ENCODE data around the gene LDOC1. TPM values are rescaled to one million over a fixed set of nuclear protein-coding genes. Genes with fewer than 3 reads are reported as not detected.
"Not testable (repeated sequence)": the region's sequence is repeated elsewhere in the genome, so short reads cannot be mapped to it uniquely, and the experiment has no call there.

The LDOC1 gene
- 73.5 TPM for polyA plus RNA-seq (2013, experiment 1 of 2; ENCODE audit: insufficient read length)
- 77.0 TPM for polyA plus RNA-seq (2013, experiment 2 of 2; ENCODE audit: insufficient read length)

GRCh38 chrX:141176586-141177451 lies at the start of gene LDOC1:
Gene LDOC1, minus strand, starts transcription at chrX:141177129. Its CDS starts 108 bp downstream, at chrX:141177021.
- peak; percentile 79 for DNase-seq

DNA sequence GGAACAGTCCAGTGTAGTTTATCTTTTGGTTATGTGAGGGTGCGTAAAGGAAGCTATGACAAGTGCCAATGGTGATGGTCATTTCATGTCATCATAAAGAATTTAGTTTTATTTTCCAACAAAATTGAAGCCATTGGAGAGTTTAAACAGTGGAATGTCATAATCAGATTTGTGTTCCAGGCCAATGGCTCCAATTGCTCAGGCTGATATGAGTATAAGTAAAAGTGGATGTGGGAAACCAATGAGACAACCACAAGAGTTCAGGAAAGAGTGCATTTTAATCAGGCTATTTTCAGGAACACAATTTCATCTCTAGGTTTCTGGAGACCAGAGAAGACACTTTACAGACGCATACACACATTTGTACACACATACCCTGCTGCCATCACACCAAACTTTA lies 44.7 kb upstream of the LDOC1 start:
- DNase-seq: no peak

GRCh38 chrX:141220342-141221008 lies 43.5 kb upstream of the LDOC1 start:
- peak; percentile 72 for DNase-seq

DNA sequence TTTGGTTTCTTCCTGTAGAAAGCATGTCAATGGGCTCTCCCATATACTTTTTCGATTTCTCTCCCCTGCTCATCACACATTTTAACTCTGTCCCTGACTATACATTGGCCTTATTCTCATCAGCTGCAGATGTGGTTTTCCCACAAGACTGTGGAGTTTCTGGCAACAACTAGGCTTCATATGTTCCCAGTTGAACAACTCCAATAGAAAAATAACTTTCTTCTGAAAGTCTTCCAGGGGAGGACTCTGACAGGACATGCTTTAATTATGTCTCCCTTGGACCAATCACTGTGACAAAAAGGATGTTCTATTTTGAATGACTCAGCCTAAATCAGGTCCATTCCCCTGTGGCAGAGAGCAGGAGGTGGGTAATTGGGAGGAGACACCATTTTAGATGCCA lies 37.3 kb upstream of the LDOC1 start:
- DNase-seq: peak; percentile 25

DNA sequence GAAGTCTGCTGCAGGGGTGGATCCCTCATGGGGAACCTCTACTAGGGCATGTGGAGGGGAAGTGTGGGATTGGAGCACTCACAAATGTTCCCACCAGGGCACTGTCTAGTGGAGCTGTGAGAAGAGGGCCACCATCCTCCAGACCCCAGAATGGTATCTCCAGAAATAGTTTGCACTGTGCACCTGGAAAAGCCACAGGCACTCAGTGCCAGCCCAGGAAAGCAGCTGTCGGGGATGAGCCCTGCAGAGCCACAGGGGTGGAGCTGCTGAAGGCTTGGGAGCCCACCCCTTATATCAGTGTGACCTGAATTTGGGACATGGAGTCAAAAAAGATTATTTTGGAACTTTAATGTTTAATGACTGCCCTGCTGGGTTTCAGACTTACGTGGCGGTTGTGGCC lies 25.0 kb upstream of the LDOC1 start:
- no peak for DNase-seq

DNA sequence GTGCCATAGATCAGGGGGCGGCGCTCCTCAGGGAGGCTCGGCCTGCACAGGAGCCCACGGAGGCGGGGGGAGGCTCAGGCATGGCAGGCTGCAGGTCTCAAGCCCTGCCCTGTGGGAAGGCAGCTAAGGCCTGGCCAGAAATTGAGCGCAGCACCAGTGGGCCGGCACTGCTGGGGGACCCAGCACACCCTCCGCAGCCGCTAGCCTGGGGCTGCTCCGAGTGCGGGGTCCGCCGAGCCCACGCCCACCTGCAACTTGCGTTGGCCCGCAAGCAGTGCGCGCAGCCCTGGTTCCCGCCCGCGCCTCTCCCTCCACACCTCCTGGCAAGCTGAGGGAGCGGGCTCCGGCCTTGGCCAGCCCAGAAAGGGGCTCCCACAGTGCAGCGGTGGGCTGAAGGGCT lies 11.6 kb upstream of the LDOC1 start:
- not testable (repeated sequence) for DNase-seq

DNA sequence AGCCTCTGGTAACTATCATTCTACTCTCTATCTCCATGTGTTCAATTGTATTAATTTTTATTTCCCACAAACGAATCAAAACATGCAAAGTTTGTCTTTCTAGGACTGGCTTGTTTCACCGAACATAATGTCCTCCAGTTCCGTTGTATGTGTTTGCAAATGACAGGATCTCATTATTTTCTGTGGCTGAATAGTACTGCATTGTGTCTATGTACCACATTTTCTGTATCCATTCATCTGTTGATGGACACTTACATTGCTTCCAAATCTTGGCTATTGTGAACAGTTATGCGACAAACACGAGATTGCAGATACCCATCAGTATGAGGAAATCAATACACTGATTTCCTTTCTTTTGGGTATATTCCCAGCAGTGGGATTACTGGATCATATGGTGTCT lies 8.4 kb upstream of the LDOC1 start:
- no peak for DNase-seq

GRCh38 chrX:141183000-141183399 lies 6.1 kb upstream of the LDOC1 start:
- no peak for DNase-seq

- no peak for DNase-seq
Observed at GRCh38 chrX:141180851-141181250, 3.9 kb upstream of the LDOC1 start.

DNA sequence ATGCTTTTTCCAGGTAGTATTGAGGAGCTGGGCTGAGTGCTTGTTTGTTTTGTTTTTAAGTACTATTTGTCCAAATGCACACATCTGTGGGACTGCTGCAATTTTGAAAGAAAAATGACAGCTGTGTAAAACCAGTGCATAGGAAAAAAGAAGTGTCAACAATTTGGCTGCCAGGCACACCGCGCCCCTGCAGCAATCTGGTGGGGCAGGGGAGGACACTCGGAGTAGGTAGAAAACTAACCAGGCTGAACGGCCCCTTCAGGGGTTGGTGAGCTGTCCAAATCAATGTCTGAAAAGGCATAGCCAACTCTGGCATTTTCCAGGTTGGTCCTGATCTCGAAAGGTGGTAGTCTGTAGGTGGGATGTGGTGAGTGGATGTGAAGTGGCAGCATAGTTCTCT lies 1.1 kb downstream of the LDOC1 start:
- DNase-seq: no peak

DNA sequence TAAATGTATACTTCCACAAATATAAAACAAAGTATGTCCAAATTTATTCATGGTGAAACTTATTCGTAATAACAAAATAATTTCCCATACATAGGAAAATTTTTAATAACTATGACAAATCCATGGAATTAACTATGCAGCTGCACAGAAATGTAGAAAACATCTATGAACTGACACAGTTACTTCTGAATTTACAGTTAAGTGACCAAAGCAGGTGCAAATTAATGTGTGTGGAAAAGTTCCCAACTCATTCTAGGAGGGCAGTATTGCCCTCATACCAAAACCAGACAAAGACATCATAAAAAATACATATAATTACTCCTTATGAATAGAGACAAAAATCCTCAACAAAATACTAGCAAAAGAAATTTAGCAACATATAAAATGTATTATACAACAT lies 12.5 kb downstream of the LDOC1 start:
- no peak for DNase-seq

DNA sequence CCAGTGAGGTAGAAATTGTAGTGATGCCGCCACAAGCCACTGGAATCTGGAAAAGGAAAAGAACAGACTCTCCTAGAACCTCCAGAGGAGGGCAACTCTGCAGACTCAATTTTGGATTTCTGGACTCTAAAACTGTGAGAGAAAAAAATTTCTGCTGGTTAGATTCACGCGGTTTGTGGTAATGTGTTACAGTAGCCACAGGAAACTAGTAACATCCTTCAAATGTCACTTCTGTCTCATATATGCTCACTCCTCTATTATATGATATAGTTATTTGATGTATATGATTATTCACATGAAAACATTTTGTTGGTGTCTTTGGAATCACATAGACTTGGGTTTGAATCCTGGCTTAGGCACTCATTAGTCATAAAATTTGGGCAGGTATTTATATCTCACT lies 18.8 kb downstream of the LDOC1 start:
- no peak for DNase-seq

DNA sequence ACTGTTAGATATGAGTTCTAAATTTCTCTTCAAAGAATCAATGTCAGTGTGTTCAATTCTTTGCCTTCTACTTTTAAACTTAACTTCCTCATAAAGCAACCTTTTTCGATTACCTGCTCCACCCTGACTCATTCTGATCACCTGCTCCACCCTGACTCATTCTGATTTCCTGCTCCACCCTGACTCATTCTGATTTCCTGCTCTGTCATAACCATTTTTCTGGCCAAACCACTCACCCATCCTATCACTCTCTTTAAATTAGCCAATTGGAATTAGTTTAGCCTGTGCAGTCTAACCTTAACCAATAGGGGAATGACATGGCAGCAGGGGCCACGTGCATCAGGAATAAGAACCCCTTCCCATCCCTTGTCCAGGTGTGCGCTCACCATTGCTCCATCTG lies 21.7 kb downstream of the LDOC1 start:
- DNase-seq: not testable (repeated sequence)

DNA sequence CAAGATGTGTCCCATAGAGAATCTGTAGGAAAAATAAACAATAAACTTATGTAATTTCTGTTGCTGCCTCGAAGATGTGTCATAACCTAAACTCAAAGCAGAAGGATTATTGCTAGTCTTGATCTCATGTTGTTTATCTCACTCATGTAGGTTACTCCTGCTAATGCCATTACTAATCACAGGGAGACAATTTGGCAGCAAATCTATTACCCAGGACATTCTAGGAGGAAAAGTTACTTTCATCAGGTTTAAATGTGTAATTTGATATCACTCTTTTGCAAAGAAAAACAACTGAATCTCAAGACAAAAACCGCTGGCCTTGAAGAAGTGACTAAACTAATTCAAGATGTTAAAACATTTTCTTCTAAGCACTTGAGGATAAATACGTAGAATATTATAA lies 34.0 kb downstream of the LDOC1 start:
- peak; percentile 0 for DNase-seq

DNA sequence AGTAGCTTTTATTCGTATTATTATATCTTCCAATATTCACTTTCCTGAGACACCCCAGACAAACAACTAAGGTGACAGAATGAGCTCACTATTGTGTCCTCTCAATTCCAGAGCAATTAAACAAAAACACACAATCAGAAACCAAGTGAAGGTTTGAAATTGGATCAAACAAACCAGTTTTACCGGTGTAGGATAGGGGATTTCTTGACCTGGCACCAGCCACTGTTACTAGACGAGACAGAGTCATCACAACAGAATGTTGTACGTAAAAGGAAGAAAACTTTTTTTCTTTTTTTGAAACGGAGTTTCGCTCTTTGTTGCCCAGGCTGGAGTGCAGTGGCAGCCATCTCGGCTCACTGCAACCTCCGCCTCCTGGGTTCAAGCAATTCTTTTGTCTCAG lies 43.7 kb downstream of the LDOC1 start:
- no peak for DNase-seq

GRCh38 chrX:141127146-141127545 lies 49.8 kb downstream of the LDOC1 start:
- no peak for DNase-seq
